ENCODE data around the gene RNF133.

DNA sequence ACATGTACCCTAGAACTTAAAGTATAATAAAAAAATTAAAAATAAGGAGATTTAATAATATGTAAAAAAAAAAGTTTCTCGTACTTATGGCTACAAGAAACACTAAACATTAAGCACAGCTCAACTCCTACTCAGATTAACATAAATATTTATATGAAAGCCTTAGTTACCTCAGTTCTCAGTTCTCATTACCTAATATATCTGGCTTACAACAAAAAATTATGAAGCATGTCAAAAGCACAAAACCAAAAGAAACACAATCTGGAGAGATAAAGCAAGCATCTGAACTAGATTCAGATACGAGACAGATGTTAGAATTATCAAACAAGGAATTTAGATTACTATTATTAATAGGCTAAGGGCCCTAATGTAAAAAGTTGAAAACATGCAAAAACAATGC, 40.1 kb downstream of the RNF133 start:
- TF ChIP-seq, protein P1, sequence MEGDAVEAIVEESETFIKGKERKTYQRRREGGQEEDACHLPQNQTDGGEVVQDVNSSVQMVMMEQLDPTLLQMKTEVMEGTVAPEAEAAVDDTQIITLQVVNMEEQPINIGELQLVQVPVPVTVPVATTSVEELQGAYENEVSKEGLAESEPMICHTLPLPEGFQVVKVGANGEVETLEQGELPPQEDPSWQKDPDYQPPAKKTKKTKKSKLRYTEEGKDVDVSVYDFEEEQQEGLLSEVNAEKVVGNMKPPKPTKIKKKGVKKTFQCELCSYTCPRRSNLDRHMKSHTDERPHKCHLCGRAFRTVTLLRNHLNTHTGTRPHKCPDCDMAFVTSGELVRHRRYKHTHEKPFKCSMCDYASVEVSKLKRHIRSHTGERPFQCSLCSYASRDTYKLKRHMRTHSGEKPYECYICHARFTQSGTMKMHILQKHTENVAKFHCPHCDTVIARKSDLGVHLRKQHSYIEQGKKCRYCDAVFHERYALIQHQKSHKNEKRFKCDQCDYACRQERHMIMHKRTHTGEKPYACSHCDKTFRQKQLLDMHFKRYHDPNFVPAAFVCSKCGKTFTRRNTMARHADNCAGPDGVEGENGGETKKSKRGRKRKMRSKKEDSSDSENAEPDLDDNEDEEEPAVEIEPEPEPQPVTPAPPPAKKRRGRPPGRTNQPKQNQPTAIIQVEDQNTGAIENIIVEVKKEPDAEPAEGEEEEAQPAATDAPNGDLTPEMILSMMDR (IDR thresholded peaks at IDR 0.05; ENCODE audit: poor library complexity) = no peak
- TF ChIP-seq EZH2 (IDR thresholded peaks at IDR 0.05; ENCODE audit: borderline replicate concordance) (no peak), EZH2phosphoT487 (IDR thresholded peaks at IDR 0.05; ENCODE audit: low read depth, severe bottlenecking, unreplicated experiment) (no peak)

Measured in hepatocyte (in vitro differentiated cells).